Trophoblast cell (in vitro differentiated cells and primary cell): ENCODE results near the gene ZFYVE28.

Source experiments
- DNase-seq, 2 donors: peaks; one replicate each; pipeline ENCODE4 v3.0.0-alpha.2; 2016
- H2AFZ ChIP-seq: 2 replicates; pipeline ENCODE4 v1.6.1; 2013; ENCODE audit warnings: low read length, moderate library complexity, mild to moderate bottlenecking; ENCODE audit not compliant: insufficient read depth, poor library complexity
- H2AK5ac ChIP-seq: 2 replicates; pipeline ENCODE4 v1.6.1; 2013; ENCODE audit warnings: mild to moderate bottlenecking, low read length
- H2BK120ac ChIP-seq: 2 replicates; pipeline ENCODE4 v1.6.1; 2013; ENCODE audit warnings: low read length, mild to moderate bottlenecking, moderate library complexity; ENCODE audit not compliant: insufficient read depth, poor library complexity
- H2BK12ac ChIP-seq: 2 replicates; pipeline ENCODE4 v1.6.1; 2013; ENCODE audit warnings: mild to moderate bottlenecking, low read length, moderate library complexity
- H2BK5ac ChIP-seq: 2 replicates; pipeline ENCODE4 v1.6.1; 2013; ENCODE audit warnings: low read length, low read depth, moderate library complexity, mild to moderate bottlenecking; ENCODE audit not compliant: poor library complexity
- H3K14ac ChIP-seq: 2 replicates; pipeline ENCODE4 v1.6.1; 2013; ENCODE audit warnings: mild to moderate bottlenecking, low read length
- H3K18ac ChIP-seq: 2 replicates; pipeline ENCODE4 v1.6.1; 2013; ENCODE audit warnings: mild to moderate bottlenecking, low read length
- H3K23ac ChIP-seq: 2 replicates; pipeline ENCODE4 v1.6.1; 2013; ENCODE audit warnings: low read length
- H3K27ac ChIP-seq: 2 replicates; pipeline ENCODE4 v1.5.1; 2013; ENCODE audit warnings: low read depth, mild to moderate bottlenecking, inconsistent platforms, low read length, moderate library complexity
- H3K27me3 ChIP-seq: 2 replicates; pipeline ENCODE4 v1.6.1; 2013; ENCODE audit warnings: inconsistent platforms, mild to moderate bottlenecking, low read length, moderate library complexity; ENCODE audit not compliant: insufficient read depth
- H3K36me3 ChIP-seq, 2 experiments: 1 replicate in 1 of 2; 2 replicates in 1 of 2; pipeline ENCODE4 v1.6.1; 2013; ENCODE audit warnings: low read length in 2 of 2, mild to moderate bottlenecking in 2 of 2, moderate library complexity in 1 of 2; ENCODE audit not compliant: insufficient read depth in 2 of 2, control insufficient read depth in 1 of 2
- H3K4ac ChIP-seq: 2 replicates; pipeline ENCODE4 v1.6.1; 2013; ENCODE audit warnings: low read depth, mild to moderate bottlenecking, low read length, moderate library complexity
- H3K4me1 ChIP-seq, 2 experiments: 1 replicate in 1 of 2; 2 replicates in 1 of 2; pipeline ENCODE4 v1.6.1; 2013; ENCODE audit warnings: low read length in 2 of 2, mild to moderate bottlenecking in 2 of 2, moderate library complexity in 1 of 2; ENCODE audit not compliant: insufficient read depth in 2 of 2, control insufficient read depth in 1 of 2
- H3K4me2 ChIP-seq: 2 replicates; pipeline ENCODE4 v1.6.1; 2013; ENCODE audit warnings: inconsistent platforms, mild to moderate bottlenecking, low read length, moderate library complexity
- H3K4me3 ChIP-seq: 2 replicates; pipeline ENCODE4 v1.5.1; 2013; ENCODE audit warnings: mild to moderate bottlenecking, low read depth, low read length, inconsistent platforms
- H3K79me1 ChIP-seq: one replicate; pipeline ENCODE4 v1.6.1; 2013; ENCODE audit warnings: low read length
- H3K79me2 ChIP-seq: 2 replicates; pipeline ENCODE4 v1.6.1; 2013; ENCODE audit warnings: low read length, mild to moderate bottlenecking; ENCODE audit not compliant: control insufficient read depth, insufficient read depth, poor library complexity
- H3K9ac ChIP-seq: 2 replicates; pipeline ENCODE4 v1.6.1; 2013; ENCODE audit warnings: mild to moderate bottlenecking, low read length
- H3K9me3 ChIP-seq: 2 replicates; pipeline ENCODE4 v1.6.1; 2013; ENCODE audit warnings: low read depth, mild to moderate bottlenecking, control low read depth, inconsistent platforms, low read length; ENCODE audit not compliant: insufficient read depth
- H4K12ac ChIP-seq: 2 replicates; pipeline ENCODE4 v1.6.1; 2013; ENCODE audit warnings: low read depth, mild to moderate bottlenecking, low read length, moderate library complexity
- H4K8ac ChIP-seq: 2 replicates; pipeline ENCODE4 v1.6.1; 2013; ENCODE audit warnings: low read depth, mild to moderate bottlenecking, low read length, moderate library complexity
- H4K91ac ChIP-seq: one replicate; pipeline ENCODE4 v1.6.1; 2013; ENCODE audit warnings: low read depth, mild to moderate bottlenecking, low read length, moderate library complexity
- WGBS: extraction: QIAGEN DNeasy Blood & Tissue Kit; methylation state at CpG from one replicate; pipeline ENCODE4 v1.1.7; 2013; ENCODE audit warnings: missing lambda C conversion rate; ENCODE audit not compliant: insufficient read length, insufficient coverage; ENCODE audit errors: extremely low coverage; 5-methylcytosine and 5-hydroxymethylcytosine counted together

ZFYVE28 gene

GRCh38 chr4:2412534-2412884 is 5.9 kb downstream of the ZFYVE28 start:
- no peak for DNase-seq
- no peak overlapping the region for H4K91ac ChIP-seq
- no peak overlapping the region for H3K18ac ChIP-seq
- H3K9ac ChIP-seq: no peak overlapping the region
- no peak overlapping the region for H3K27ac ChIP-seq
- no peak overlapping the region for H4K8ac ChIP-seq
- peaks cover 5% of the 10 kb centered on the region for H3K9me3 ChIP-seq
- peaks cover 7 to 11% of the 10 kb centered on the region in 2 experiments for H3K4me1 ChIP-seq
- H4K12ac ChIP-seq: no peak overlapping the region
- no peak overlapping the region for H2BK12ac ChIP-seq
- no peaks in the 10 kb centered on the region for H3K36me3 ChIP-seq
- H3K14ac ChIP-seq: no peak overlapping the region
- H3K4ac ChIP-seq: no peak overlapping the region
- peaks cover 22% of the 10 kb centered on the region for H3K27me3 ChIP-seq
- no peak overlapping the region for H2AK5ac ChIP-seq
- no peak overlapping the region for H2BK120ac ChIP-seq
- H3K79me2 ChIP-seq: no peaks in the 10 kb centered on the region
- WGBS: no CpG with 5 or more reads among the region's 5 CpGs
- H3K4me3 ChIP-seq: no peak overlapping the region
- H3K79me1 ChIP-seq: no peaks in the 10 kb centered on the region
- no peak overlapping the region for H3K23ac ChIP-seq
- no peak overlapping the region for H3K4me2 ChIP-seq
- H2BK5ac ChIP-seq: no peak overlapping the region
- no peak overlapping the region for H2AFZ ChIP-seq

GRCh38 chr4:2411786-2412510 is 6.5 kb downstream of the ZFYVE28 start:
- no CpG with 5 or more reads among the region's 14 CpGs for WGBS
- Histone ChIP-seq H3K27ac (no peak overlapping the region), H3K36me3 (no peaks in the 10 kb centered on the region), H3K4me1 (peaks cover 7 to 9% of the 10 kb centered on the region in 2 experiments), H3K4me2 (no peak overlapping the region), H4K91ac (no peak overlapping the region), H2BK12ac (no peak overlapping the region), H3K79me1 (no peaks in the 10 kb centered on the region), H3K4ac (no peak overlapping the region), H3K4me3 (no peak overlapping the region), H4K8ac (no peak overlapping the region), H2BK120ac (no peak overlapping the region), H3K9ac (no peak overlapping the region), H3K14ac (no peak overlapping the region), H3K9me3 (peaks cover 5% of the 10 kb centered on the region), H3K18ac (no peak overlapping the region), H3K23ac (no peak overlapping the region), H4K12ac (no peak overlapping the region), H2AFZ (no peak overlapping the region), H3K27me3 (peaks cover 16% of the 10 kb centered on the region), H2BK5ac (no peak overlapping the region), H3K79me2 (no peaks in the 10 kb centered on the region), H2AK5ac (no peak overlapping the region)
- DNase-seq: no peak

GRCh38 chr4:2409381-2409783 is 9.1 kb downstream of the ZFYVE28 start:
- no peak overlapping the region for H3K4me2 ChIP-seq
- H4K12ac ChIP-seq: no peak overlapping the region
- no peak overlapping the region for H3K9ac ChIP-seq
- H3K4me1 ChIP-seq: peaks cover 4 to 7% of the 10 kb centered on the region in 2 experiments
- peaks cover 6% of the 10 kb centered on the region for H3K9me3 ChIP-seq
- no CpG with 5 or more reads among the region's 14 CpGs for WGBS
- H2AFZ ChIP-seq: no peak overlapping the region
- H3K18ac ChIP-seq: no peak overlapping the region
- H4K91ac ChIP-seq: no peak overlapping the region
- no peak overlapping the region for H4K8ac ChIP-seq
- no peaks in the 10 kb centered on the region for H3K79me2 ChIP-seq
- H2BK120ac ChIP-seq: no peak overlapping the region
- no peak overlapping the region for H3K14ac ChIP-seq
- no peak for DNase-seq
- H2BK5ac ChIP-seq: no peak overlapping the region
- H3K27ac ChIP-seq: no peak overlapping the region
- H3K23ac ChIP-seq: no peak overlapping the region
- H3K79me1 ChIP-seq: no peaks in the 10 kb centered on the region
- no peak overlapping the region for H2BK12ac ChIP-seq
- H3K4me3 ChIP-seq: no peak overlapping the region
- H2AK5ac ChIP-seq: no peak overlapping the region
- H3K4ac ChIP-seq: no peak overlapping the region
- H3K27me3 ChIP-seq: no peaks in the 10 kb centered on the region
- no peaks in the 10 kb centered on the region for H3K36me3 ChIP-seq

GRCh38 chr4:2408976-2409375 is 9.5 kb downstream of the ZFYVE28 start:
- Histone ChIP-seq H3K18ac (no peak overlapping the region), H3K27me3 (no peaks in the 10 kb centered on the region), H3K4ac (no peak overlapping the region), H2BK5ac (no peak overlapping the region), H2BK12ac (no peak overlapping the region), H3K9ac (no peak overlapping the region), H3K79me1 (no peaks in the 10 kb centered on the region), H2AK5ac (no peak overlapping the region), H2AFZ (no peak overlapping the region), H4K91ac (no peak overlapping the region), H2BK120ac (no peak overlapping the region), H4K8ac (no peak overlapping the region), H3K27ac (no peak overlapping the region), H3K36me3 (no peaks in the 10 kb centered on the region), H3K14ac (no peak overlapping the region), H3K23ac (no peak overlapping the region), H3K79me2 (no peaks in the 10 kb centered on the region), H3K9me3 (peaks cover 6% of the 10 kb centered on the region), H3K4me3 (no peak overlapping the region), H3K4me2 (no peak overlapping the region), H4K12ac (no peak overlapping the region), H3K4me1 (peaks cover 4 to 7% of the 10 kb centered on the region in 2 experiments)
- no peak for DNase-seq
- WGBS: no CpG with 5 or more reads among the region's 10 CpGs
